ENCODE results near the gene CAPN13. TPM values are rescaled to one million over a fixed set of nuclear protein-coding genes. Genes with fewer than 3 reads are reported as not detected.

The CAPN13 gene
- total and polyA plus RNA-seq, 2 donors (not counting 3 experiments of a cell fraction or from before 2014, with no cell fraction given): not detected

DNA sequence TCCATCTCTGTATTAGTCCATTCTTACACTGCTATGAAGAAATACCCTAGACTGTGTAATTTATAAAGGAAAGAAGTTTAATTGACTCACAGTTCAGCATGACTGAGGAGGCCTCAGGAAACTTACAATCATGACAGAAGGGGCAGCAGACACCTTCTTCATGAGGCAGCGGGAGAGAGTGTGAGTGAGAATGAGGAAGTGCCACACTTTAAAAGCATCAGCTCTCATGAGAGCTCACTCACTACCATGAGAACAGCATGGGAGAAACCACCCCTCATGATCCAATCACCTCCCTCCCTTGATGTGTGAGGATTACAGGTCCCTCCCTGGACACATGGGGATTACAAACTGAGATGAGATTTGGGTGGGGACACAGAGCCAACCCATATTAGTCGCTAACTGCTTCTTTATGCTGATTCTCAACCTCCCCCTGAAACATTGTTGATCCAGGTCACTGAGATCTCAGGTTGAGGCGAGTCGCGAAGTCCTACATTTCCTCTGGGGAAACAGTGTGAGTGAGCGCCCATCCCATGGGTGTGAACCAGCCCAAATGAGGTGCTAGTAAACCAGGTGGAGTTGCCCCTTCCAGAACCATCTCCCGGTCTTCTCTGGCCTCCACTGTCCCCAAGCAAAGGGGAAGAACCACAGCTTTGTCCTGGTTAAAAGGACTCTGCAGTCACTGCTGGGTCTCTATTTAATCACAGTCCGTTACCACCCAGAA lies 123.8 kb downstream of the CAPN13 start:
- Histone ChIP-seq H3K4me1 (ENCODE audit: control insufficient read depth, extremely low read depth, insufficient read depth, low read length) (no peaks in the 10 kb centered on the region), H3K9me1 (replicated peaks; ENCODE audit: control insufficient read depth, extremely low read depth, insufficient read depth, low read length) (no peaks in the 10 kb centered on the region), H4K20me1 (replicated peaks; ENCODE audit: control insufficient read depth, extremely low read depth, insufficient read depth, low read length) (no peaks in the 10 kb centered on the region), H3K4me3 (replicated peaks in 1 of 3; ENCODE audit: insufficient read depth in 1 of 3, low read depth in 1 of 3, low read length in 3 of 3) (no peak overlapping the region), H3K27me3 (ENCODE audit: control insufficient read depth in 2 of 2, insufficient read depth in 2 of 2, low read length in 2 of 2) (no peaks in the 10 kb centered on the region), H3K9ac (replicated peaks; ENCODE audit: extremely low read depth, insufficient read depth, low read length) (no peak overlapping the region), H3K4me2 (ENCODE audit: insufficient read depth, low read length) (no peak overlapping the region), H3K9me3 (replicated peaks; ENCODE audit: control insufficient read depth, insufficient read depth, low read length) (no peaks in the 10 kb centered on the region), H2AFZ (ENCODE audit: low read depth, low read length) (no peak overlapping the region), H3K79me2 (ENCODE audit: control insufficient read depth, insufficient read depth, low read length) (no peaks in the 10 kb centered on the region), H3K36me3 (ENCODE audit: control insufficient read depth in 2 of 2, extremely low read depth in 1 of 2, insufficient read depth in 2 of 2, low read length in 2 of 2) (no peaks in the 10 kb centered on the region), H3K27ac (ENCODE audit: insufficient read depth, low read depth, low read length) (no peak overlapping the region)
- dilution Hi-C loops (cut with MboI; ENCODE audit: extremely low pct_ligation_motif_present, low sequenced_read_pairs): no loop called here
- FAIRE-seq (no peak), DNase-seq (ENCODE audit: low read depth, low spot score) (no peak)
- intact Hi-C loops (cut with micrococcal nuclease): no loop called here
- ChIA-PET CTCF (interaction anchor here (1.5 kb wide), 1 partner anchor 29 kb away, joined by 5 read pairs; no protein-coding TSS in a partner anchor), POLR2A (no interaction called here)
- TF ChIP-seq, protein P1, sequence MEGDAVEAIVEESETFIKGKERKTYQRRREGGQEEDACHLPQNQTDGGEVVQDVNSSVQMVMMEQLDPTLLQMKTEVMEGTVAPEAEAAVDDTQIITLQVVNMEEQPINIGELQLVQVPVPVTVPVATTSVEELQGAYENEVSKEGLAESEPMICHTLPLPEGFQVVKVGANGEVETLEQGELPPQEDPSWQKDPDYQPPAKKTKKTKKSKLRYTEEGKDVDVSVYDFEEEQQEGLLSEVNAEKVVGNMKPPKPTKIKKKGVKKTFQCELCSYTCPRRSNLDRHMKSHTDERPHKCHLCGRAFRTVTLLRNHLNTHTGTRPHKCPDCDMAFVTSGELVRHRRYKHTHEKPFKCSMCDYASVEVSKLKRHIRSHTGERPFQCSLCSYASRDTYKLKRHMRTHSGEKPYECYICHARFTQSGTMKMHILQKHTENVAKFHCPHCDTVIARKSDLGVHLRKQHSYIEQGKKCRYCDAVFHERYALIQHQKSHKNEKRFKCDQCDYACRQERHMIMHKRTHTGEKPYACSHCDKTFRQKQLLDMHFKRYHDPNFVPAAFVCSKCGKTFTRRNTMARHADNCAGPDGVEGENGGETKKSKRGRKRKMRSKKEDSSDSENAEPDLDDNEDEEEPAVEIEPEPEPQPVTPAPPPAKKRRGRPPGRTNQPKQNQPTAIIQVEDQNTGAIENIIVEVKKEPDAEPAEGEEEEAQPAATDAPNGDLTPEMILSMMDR (IDR thresholded peaks at IDR 0.05; ENCODE audit: extremely low read depth in 1 of 2, insufficient read depth in 1 of 2, low read depth in 1 of 2, low read length in 2 of 2): no peak
- TF ChIP-seq GATA2 (IDR thresholded peaks at IDR 0.05; ENCODE audit: insufficient read depth, insufficient read length, low read depth, low read length) (no peak), JUN (IDR thresholded peaks at IDR 0.05; ENCODE audit: borderline replicate concordance, insufficient read depth, insufficient read length, low read depth) (no peak)
- no TSS peak for BruUV-seq (replicated peaks)

DNA sequence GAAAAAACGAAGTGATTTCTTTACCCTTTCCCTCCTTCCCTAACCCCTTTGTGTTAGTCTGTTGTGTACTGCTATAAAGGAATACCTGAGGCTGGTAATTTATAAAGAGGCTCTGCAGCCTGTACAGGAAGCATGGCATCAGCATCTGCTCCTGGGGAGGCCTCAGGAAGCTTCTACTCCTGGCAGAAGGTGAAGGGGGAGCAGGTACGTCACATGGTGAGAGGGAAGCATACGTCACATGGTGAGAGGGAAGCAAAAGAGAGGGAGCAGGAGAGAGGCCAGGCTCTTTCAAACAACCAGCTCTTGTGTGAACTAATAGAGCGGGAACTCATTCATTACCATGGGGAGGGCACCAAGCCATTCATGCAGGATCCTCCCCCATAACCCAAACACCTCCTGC lies 126.2 kb downstream of the CAPN13 start:
- Histone ChIP-seq H3K79me2 (ENCODE audit: control insufficient read depth, insufficient read depth, low read length) (no peaks in the 10 kb centered on the region), H3K9me3 (replicated peaks; ENCODE audit: control insufficient read depth, insufficient read depth, low read length) (no peaks in the 10 kb centered on the region), H2AFZ (ENCODE audit: low read depth, low read length) (no peak overlapping the region), H3K36me3 (ENCODE audit: control insufficient read depth in 2 of 2, extremely low read depth in 1 of 2, insufficient read depth in 2 of 2, low read length in 2 of 2) (no peaks in the 10 kb centered on the region), H3K9ac (replicated peaks; ENCODE audit: extremely low read depth, insufficient read depth, low read length) (no peak overlapping the region), H3K4me1 (ENCODE audit: control insufficient read depth, extremely low read depth, insufficient read depth, low read length) (no peaks in the 10 kb centered on the region), H3K27me3 (ENCODE audit: control insufficient read depth in 2 of 2, insufficient read depth in 2 of 2, low read length in 2 of 2) (no peaks in the 10 kb centered on the region), H3K4me2 (ENCODE audit: insufficient read depth, low read length) (no peak overlapping the region), H3K27ac (ENCODE audit: insufficient read depth, low read depth, low read length) (no peak overlapping the region), H3K4me3 (replicated peaks in 1 of 3; ENCODE audit: insufficient read depth in 1 of 3, low read depth in 1 of 3, low read length in 3 of 3) (no peak overlapping the region), H4K20me1 (replicated peaks; ENCODE audit: control insufficient read depth, extremely low read depth, insufficient read depth, low read length) (no peaks in the 10 kb centered on the region), H3K9me1 (replicated peaks; ENCODE audit: control insufficient read depth, extremely low read depth, insufficient read depth, low read length) (no peaks in the 10 kb centered on the region)
- TF ChIP-seq FOS (IDR thresholded peaks at IDR 0.05; ENCODE audit: borderline replicate concordance, insufficient read depth, low read length): no peak
- TF ChIP-seq, protein P1 (IDR thresholded peaks at IDR 0.05; ENCODE audit: extremely low read depth in 1 of 2, insufficient read depth in 1 of 2, low read depth in 1 of 2, low read length in 2 of 2): no peak
- DNase-seq (ENCODE audit: low read depth, low spot score): no peak
- ChIA-PET CTCF (no interaction called here), POLR2A (no interaction called here)
- no TSS peak for BruUV-seq (replicated peaks)
- dilution Hi-C loops (cut with MboI; ENCODE audit: extremely low pct_ligation_motif_present, low sequenced_read_pairs): no loop called here
- no peak for FAIRE-seq
- intact Hi-C loops (cut with micrococcal nuclease): no loop called here

Measured in endothelial cell of umbilical vein (primary cell).